Activated naive CD4-positive, alpha-beta T cell treated with anti-CD3 and anti-CD28 coated beads for 36 hours (primary cell): Measurements from ENCODE around the gene SCN5A. TPM values are rescaled to one million over a fixed set of nuclear protein-coding genes. Genes with fewer than 3 reads are reported as not detected.

Source experiments
- CTCF ChIA-PET: fragments of 350-600 bp; sonication (Branson Sonifier 250); formaldehyde crosslinking; loops from one replicate; lab custom pipeline; 2021; ENCODE audit warnings: antibody characterized with exemption; lab: Charles Lee
- DNase-seq: peaks from one replicate; pipeline ENCODE4 v3.0.0-alpha.2; 2020
- H3K27ac Mint-ChIP-seq: one replicate; pipeline ENCODE4 v1.8.0; 2021; ENCODE audit warnings: mild to moderate bottlenecking, mixed read lengths
- H3K27me3 Mint-ChIP-seq: one replicate; pipeline ENCODE4 v1.8.0; 2021; ENCODE audit warnings: low read depth, mixed read lengths
- H3K36me3 Mint-ChIP-seq: one replicate; pipeline ENCODE4 v1.8.0; 2021; ENCODE audit warnings: low read depth, mixed read lengths
- H3K4me1 Mint-ChIP-seq: one replicate; pipeline ENCODE4 v1.8.0; 2021; ENCODE audit warnings: low read depth, mixed read lengths
- H3K4me3 Mint-ChIP-seq: one replicate; pipeline ENCODE4 v1.8.0; 2021; ENCODE audit warnings: mild to moderate bottlenecking, moderate library complexity, mixed read lengths
- H3K9me3 Mint-ChIP-seq: one replicate; pipeline ENCODE4 v1.8.0; 2021; ENCODE audit warnings: mixed read lengths
- intact Hi-C: fragments of 100-400 bp; cut with micrococcal nuclease; formaldehyde crosslinking; loops from one replicate; pipeline ENCODE4 v1.15.1; 2023
- total RNA-seq, 2 experiments: library from RNA; stranded (reverse); gene quantifications; one replicate each; pipeline ENCODE4 v1.2.3, GENCODE V29; 2021

SCN5A gene
- total RNA-seq, 2 experiments from 2014 or later: 0.31 to 0.35 TPM

DNA sequence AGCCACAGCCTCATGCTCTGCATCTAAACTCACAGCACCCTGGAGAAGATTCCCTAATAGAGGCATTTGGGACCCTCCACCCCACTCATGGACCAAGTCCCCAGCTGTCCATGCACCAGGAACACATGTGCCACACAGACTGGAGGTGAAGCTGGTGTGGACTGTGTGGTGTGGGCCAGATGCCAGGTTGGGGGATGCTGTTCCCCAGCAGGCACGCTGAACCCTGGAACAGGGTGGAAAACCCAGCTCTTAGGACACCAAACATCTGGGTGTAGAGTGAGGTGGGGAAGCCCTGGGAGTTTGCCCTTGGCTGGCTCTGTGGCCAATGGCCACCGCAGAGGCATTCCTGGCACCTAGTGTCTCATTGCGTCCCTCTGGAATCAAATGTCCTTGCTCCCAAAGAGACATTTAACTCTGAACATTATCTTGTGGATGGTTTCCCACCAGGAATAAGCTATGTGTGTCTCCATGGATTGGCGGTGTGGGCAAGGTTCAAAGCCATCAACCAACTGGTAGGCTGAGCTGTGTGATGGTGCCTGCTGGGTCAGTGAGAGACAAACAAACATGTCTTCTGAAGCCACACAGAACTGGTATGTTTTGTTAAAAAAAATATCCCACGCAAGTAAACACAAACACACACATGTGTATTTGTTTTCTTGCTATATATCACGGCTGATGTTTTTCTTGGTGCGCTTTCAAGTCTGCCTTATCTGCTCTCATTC lies 88.3 kb downstream of the SCN5A start:
- Mint-ChIP-seq H3K4me3 (no peak overlapping the region), H3K27ac (no peak overlapping the region), H3K9me3 (no peaks in the 10 kb centered on the region), H3K4me1 (no peaks in the 10 kb centered on the region), H3K36me3 (no peaks in the 10 kb centered on the region), H3K27me3 (no peaks in the 10 kb centered on the region)
- CTCF ChIA-PET: no interaction called here
- DNase-seq: no peak
- intact Hi-C loops: no loop called here

DNA sequence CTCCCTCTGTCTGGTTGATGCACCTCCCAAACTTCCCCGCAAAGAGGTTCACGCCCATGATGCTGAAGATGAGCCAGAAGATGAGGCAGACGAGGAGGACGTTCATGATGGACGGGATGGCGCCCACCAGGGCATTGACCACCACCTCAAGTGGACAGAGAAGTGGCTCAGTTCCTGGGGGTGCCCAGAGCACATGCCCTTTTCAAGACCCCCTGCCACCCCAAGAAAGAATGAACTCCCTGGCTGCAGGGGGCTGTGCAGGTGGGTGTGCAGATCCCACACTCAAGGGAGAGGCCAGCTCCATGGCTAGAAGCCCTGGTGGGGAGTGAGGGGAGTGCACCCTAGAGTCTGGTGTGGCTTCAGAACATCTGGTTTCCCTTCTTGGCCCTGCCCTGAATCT lies 89.2 kb downstream of the SCN5A start:
- intact Hi-C loops: no loop called here
- Mint-ChIP-seq H3K4me3 (no peak overlapping the region), H3K36me3 (no peaks in the 10 kb centered on the region), H3K27me3 (no peaks in the 10 kb centered on the region), H3K27ac (no peak overlapping the region), H3K9me3 (no peaks in the 10 kb centered on the region), H3K4me1 (no peaks in the 10 kb centered on the region)
- no peak for DNase-seq
- CTCF ChIA-PET: no interaction called here

DNA sequence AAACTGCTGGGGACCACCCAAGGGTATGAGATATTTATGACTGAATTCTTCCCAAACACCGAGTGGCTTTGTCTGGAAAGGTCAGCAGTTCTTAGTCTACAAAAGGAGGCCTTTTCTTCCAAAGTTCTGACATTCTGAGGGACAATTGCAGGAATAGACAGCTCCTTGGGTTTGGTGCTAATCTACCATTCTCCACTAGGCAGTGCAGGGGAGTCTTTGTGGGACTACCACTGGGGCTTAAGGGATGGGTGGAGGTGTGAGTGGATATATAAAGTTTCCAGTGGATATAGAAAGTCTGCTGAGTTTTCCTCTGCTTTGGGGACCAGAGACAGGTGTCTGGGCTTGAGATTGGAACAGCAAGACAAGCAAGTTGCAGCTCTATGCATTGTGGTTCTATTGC lies 90.6 kb downstream of the SCN5A start:
- DNase-seq: no peak
- intact Hi-C loops: no loop called here
- Mint-ChIP-seq H3K4me1 (no peaks in the 10 kb centered on the region), H3K27ac (no peak overlapping the region), H3K4me3 (no peak overlapping the region), H3K9me3 (peaks cover 4% of the 10 kb centered on the region), H3K27me3 (no peaks in the 10 kb centered on the region), H3K36me3 (no peaks in the 10 kb centered on the region)
- CTCF ChIA-PET: interaction anchor here (0.7 to 1.8 kb wide), 2 partner anchors 40 to 97 kb away, joined by 3 read pairs; no protein-coding TSS in a partner anchor

DNA sequence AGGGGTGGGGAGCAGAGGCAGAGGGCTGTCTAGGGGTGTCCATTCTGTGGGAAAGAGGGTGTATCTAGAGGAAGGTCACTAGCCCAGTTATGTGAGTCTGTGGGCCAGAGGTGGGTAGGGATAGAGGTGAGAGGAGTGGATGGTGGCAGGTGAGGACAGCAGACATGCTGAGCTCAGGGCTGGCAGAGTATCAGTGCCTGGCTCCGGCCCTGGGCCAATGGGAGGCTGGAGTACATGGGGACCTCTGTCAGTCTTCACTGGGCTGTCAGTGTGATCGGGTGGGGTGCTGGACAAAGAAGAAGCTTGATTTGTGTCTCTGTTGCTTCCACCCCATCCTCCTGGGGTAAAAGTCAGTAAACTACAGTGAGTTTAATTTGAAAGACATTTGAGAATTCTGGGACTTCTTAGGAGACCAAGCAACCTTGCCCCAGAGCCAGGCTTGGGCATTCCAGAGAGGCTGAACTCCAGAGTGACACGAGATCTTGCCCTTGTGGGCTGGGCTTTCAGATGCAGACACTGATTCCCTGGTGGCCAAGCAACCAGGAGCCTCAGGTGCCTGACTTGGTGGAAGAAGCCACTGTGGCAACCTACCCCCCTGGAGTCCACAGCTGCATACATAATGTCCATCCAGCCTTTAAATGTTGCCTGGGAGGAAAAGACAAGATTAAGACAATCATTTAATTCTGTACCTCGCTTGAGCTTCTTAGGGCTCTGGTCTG lies 92.7 kb downstream of the SCN5A start:
- DNase-seq: no peak
- Mint-ChIP-seq H3K27ac (no peak overlapping the region), H3K36me3 (no peaks in the 10 kb centered on the region), H3K9me3 (peaks cover 5% of the 10 kb centered on the region), H3K4me3 (no peak overlapping the region), H3K27me3 (no peaks in the 10 kb centered on the region), H3K4me1 (no peaks in the 10 kb centered on the region)
- intact Hi-C loops: no loop called here
- CTCF ChIA-PET: no interaction called here

DNA sequence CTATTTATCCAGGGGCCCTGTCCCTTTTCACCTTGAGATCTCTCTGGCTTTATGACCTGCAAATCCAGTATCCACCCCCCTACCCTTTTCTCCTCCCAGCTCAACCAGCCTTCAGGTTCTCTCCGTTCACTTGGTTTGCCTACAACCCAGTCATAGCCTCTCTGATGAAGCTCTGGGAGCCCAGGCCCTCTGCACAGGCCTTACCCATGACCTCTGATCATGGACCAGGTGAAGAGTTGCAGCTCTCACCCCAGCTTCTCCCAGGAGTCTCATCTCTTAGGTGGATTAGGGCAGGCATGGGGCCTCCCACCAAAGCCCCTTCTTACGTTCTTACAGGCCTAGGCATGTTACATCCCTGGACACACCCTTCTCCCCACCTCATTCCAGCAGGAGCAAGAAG lies 93.6 kb downstream of the SCN5A start:
- intact Hi-C loops: no loop called here
- Mint-ChIP-seq H3K27me3 (no peaks in the 10 kb centered on the region), H3K27ac (no peak overlapping the region), H3K9me3 (peaks cover 5% of the 10 kb centered on the region), H3K4me1 (no peaks in the 10 kb centered on the region), H3K36me3 (no peaks in the 10 kb centered on the region), H3K4me3 (no peak overlapping the region)
- DNase-seq: no peak
- CTCF ChIA-PET: no interaction called here

DNA sequence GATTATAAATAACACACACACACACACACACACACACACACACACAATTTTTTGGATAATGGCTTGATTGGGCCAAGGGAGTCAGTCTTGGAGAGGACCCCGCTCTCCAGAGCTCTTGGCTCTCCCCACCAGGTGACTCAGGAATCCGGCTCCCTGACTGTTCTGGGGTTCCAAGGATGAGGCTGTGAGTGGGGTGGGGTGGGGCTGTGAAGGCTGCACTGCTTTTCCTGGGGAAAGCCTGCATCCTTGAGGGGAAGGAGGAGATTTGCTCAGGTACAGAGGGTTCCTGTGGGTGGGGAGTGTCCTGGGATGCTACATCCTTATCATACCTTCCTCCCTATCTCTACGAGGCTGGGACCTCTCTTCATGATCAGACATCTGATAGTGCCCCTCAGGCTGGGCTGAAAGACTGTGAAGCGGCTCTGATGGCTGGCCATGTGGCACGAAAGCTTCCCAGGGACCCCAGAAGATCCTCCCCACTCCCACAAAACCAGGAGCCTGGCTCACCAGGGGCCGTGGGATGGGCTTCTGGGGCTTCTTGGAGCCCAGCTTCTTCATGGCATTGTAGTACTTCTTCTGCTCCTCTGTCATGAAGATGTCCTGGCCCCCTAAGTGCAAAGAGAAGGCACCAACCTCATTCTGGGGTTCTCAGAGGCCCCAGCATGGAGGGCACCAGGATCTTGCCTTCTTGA lies 94.2 kb downstream of the SCN5A start:
- no peaks in the 10 kb centered on the region for H3K36me3 Mint-ChIP-seq
- H3K9me3 Mint-ChIP-seq: peaks cover 5% of the 10 kb centered on the region
- no peaks in the 10 kb centered on the region for H3K27me3 Mint-ChIP-seq
- CTCF ChIA-PET: interaction anchor here (1.5 kb wide), 1 partner anchor 34 kb away, joined by 4 read pairs; no protein-coding TSS in a partner anchor
- H3K4me3 Mint-ChIP-seq: no peak overlapping the region
- intact Hi-C loops: no loop called here
- H3K27ac Mint-ChIP-seq: no peak overlapping the region
- H3K4me1 Mint-ChIP-seq: no peaks in the 10 kb centered on the region
- no peak for DNase-seq

DNA sequence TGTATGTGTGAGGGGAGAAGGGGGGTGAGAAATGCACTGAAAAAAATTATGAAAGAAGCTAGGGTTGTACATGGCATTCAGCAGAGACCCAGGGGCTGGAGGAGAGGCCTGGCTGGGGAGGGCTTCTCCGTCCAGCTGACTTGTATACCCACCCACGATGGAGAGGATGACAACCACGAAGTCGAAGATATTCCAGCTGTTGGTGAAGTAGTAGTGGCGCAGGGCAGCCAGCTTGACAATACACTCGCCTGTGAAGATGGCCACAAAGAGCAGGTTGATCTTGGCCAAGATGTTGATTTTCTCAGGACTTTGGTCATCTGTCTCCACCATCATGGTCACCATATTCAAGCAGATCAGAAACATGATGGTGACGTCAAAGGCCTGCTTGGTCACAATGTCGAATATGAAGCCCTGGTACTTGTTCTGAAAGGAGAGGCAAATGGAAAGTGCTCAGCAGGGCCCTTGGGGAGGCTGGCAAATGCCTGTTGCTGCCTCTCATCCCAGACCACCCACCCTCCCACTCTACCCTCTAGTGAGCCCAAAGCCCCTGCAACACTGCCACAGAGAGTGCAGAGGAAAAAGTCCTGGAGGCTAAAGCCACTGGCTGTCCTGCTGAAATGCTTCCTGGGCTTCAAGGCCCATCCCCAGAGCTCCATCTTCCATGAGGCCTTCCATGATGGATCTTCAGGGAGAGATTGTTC lies 95.2 kb downstream of the SCN5A start:
- H3K27me3 Mint-ChIP-seq: no peaks in the 10 kb centered on the region
- H3K9me3 Mint-ChIP-seq: peaks cover 5% of the 10 kb centered on the region
- no peaks in the 10 kb centered on the region for H3K4me1 Mint-ChIP-seq
- H3K36me3 Mint-ChIP-seq: no peaks in the 10 kb centered on the region
- no peak overlapping the region for H3K27ac Mint-ChIP-seq
- intact Hi-C loops: no loop called here
- H3K4me3 Mint-ChIP-seq: no peak overlapping the region
- CTCF ChIA-PET: interaction anchor here (1.1 to 1.5 kb wide), 3 partner anchors 33 to 446 kb away, joined by 3 to 4 read pairs (median 3); no protein-coding TSS in a partner anchor
- no peak for DNase-seq

DNA sequence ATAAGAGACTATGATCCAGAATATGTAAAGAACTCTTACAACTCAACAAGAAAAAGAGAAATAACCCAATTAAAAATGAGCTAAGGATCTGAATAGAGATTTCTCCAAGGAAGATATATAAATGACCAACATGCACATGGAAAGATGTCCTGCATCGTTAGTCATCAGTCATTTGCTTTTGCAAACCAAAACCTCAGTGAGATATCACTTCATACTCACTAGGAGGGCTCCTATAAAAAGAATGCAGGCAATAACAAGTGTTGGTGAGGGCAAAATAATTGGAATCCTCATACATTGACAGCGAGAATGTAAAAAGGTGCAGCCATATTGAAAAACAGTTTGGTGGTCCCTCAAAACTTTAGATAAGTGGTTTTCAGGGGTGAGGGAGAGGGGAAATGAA lies 96.4 kb downstream of the SCN5A start:
- CTCF ChIA-PET: interaction anchor here (1.5 kb wide), 1 partner anchor 100 kb away, joined by 3 read pairs; no protein-coding TSS in a partner anchor
- Mint-ChIP-seq H3K27me3 (no peaks in the 10 kb centered on the region), H3K9me3 (peaks cover 5% of the 10 kb centered on the region), H3K4me3 (no peak overlapping the region), H3K27ac (no peak overlapping the region), H3K36me3 (no peaks in the 10 kb centered on the region), H3K4me1 (no peaks in the 10 kb centered on the region)
- intact Hi-C loops: no loop called here
- DNase-seq: no peak

DNA sequence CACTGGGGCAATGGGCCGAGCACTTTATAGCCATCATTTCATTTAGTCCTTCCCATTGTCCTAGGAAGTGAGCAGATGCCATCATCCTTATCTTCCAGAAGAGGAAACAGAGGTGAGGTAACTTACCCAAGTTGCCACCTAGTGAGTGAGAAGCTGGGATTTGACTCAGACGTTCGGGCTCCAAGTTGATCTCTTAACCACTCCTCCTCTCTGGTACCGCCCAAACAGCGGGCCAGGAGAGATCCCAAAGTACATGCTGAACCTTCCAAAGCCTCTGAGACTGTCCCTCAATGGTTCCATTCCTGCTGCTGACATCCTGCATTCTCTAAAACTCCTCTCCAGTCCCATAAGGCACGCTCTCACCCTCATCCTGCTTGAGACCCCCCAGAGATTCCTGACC lies 97.1 kb downstream of the SCN5A start:
- no peak overlapping the region for H3K4me3 Mint-ChIP-seq
- no peak overlapping the region for H3K27ac Mint-ChIP-seq
- H3K9me3 Mint-ChIP-seq: peaks cover 5% of the 10 kb centered on the region
- H3K27me3 Mint-ChIP-seq: no peaks in the 10 kb centered on the region
- intact Hi-C loops: no loop called here
- CTCF ChIA-PET: no interaction called here
- no peaks in the 10 kb centered on the region for H3K4me1 Mint-ChIP-seq
- DNase-seq: no peak
- no peaks in the 10 kb centered on the region for H3K36me3 Mint-ChIP-seq

DNA sequence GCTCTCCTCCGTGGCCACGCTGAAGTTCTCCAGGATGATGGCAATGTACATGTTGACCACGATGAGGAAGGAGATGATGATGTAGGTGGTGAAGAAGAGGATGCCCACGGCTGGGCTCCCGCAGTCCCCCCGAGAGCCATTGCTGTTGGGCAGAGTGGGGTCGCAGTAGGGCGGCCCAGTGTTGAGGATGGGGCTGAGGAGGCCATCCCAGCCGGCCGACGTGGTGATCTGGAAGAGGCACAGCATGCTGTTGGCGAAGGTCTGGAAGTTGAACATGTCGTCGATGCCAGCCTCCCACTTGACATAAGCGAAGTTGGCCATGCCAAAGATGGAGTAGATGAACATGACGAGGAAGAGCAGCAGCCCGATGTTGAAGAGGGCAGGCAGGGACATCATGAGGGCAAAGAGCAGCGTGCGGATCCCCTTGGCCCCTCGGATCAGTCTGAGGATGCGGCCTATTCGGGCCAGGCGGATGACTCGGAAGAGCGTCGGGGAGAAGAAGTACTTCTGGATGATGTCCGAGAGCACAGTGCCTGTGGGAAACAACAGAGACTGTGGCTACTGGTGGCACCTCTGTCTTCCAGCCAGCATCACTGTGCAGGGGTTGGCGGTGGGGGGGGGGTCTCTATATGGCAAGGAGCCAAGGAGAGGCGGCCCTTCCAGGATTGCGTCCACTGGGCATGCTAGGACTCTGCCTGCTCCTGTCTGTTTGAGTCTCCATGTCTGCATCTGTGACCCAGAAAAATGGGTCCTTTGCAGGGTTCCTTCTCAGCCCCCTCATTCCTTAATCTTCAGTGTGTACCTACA lies 98.3 kb downstream of the SCN5A start:
- intact Hi-C loops: no loop called here
- H3K4me3 Mint-ChIP-seq: no peak overlapping the region
- no peaks in the 10 kb centered on the region for H3K36me3 Mint-ChIP-seq

DNA sequence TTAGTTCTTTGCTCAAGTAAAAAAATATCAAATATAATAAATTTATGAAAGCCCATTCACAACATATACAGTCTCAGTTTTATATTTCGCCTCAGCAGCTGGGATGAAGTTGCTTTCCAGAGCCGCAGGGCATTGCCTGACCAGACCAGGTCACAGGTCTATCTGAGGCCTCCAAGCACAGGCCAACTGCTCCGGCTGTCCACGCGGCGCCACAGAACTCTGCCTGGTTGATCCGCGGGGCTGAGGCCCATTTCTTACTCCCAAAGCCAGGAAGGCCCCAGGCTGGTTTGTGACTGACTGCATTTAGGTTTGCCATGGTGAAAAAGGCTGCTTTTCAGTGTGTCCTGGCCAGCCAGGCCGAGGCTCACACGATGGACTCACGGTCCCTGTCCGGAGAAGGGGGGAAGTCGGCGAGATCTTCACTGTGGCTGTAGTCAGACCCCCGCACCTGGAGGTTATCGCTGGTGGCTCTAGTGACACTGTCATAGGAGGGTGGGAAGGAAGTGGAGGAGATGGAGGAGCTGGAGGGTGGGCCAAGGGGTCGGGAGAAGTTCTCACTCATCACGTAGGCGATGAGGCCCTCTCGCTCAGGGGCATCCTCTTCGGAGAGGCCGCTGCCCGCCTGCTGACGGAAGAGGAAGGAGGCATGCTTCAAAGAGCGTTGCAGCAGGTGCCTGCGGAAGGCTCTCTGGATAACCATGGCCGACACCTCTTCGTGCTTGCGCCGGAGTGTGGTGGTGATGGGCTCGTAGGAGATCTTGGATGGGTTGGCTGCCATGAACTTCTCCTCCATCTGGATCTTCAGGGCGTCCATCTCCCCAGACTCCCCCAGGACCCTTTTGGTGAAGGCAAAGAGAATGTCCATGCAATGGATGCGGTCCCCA lies 99.3 kb downstream of the SCN5A start:
- Mint-ChIP-seq H3K27me3 (peaks cover 1% of the 10 kb centered on the region), H3K4me1 (no peaks in the 10 kb centered on the region), H3K36me3 (no peaks in the 10 kb centered on the region), H3K9me3 (peaks cover 5% of the 10 kb centered on the region), H3K27ac (no peak overlapping the region), H3K4me3 (no peak overlapping the region)
- no peak for DNase-seq
- CTCF ChIA-PET: no interaction called here
- intact Hi-C loops: no loop called here

More for the DNA sequence above, 98.3 kb downstream of the SCN5A start:
- no peak for DNase-seq
- peaks cover 1% of the 10 kb centered on the region for H3K27me3 Mint-ChIP-seq
- peaks cover 5% of the 10 kb centered on the region for H3K9me3 Mint-ChIP-seq
- no peaks in the 10 kb centered on the region for H3K4me1 Mint-ChIP-seq
- no peak overlapping the region for H3K27ac Mint-ChIP-seq
- CTCF ChIA-PET: no interaction called here
